PC-9 (cell line): ENCODE results near the gene PLK1. TPM values are rescaled to one million over a fixed set of nuclear protein-coding genes. Genes with fewer than 3 reads are reported as not detected.

Experiments
- BruUV-seq: library from RNA; stranded (reverse); fragments of 400-500 nt; replicated peaks from 2 replicates; lab custom pipeline; 2021; lab: Mats Ljungman, UMichigan
- CTCF ChIA-PET: fragments of 300-600 bp; sonication (Branson Sonifier 250); formaldehyde crosslinking; loops from one replicate; lab custom pipeline; 2022; ENCODE audit warnings: antibody characterized with exemption; lab: Charles Lee
- POLR2A ChIA-PET: fragments of 300-600 bp; sonication (Branson Sonifier 250); formaldehyde crosslinking; loops from one replicate; lab custom pipeline; 2022; ENCODE audit warnings: antibody characterized with exemption; ENCODE audit not compliant: unreplicated experiment; lab: Charles Lee
- DNase-seq, 2 experiments: peaks; one replicate each; pipeline versions ENCODE4 v3.0.0 to v3.0.0-alpha.2; 2015 to 2022; ENCODE audit warnings: mixed read lengths in 1 of 2
- H2AFZ ChIP-seq: fragments of 200-600 bp; sonication (generic); 2 replicates; pipeline ENCODE4 v1.8.1; 2017; ENCODE audit warnings: antibody characterized with exemption
- H3F3A ChIP-seq: fragments of 200-600 bp; sonication (generic); 2 replicates; pipeline ENCODE4 v1.8.1; 2017; ENCODE audit warnings: antibody characterized with exemption, mild to moderate bottlenecking, low read depth; ENCODE audit not compliant: insufficient read depth
- H3K27ac ChIP-seq: fragments of 200-600 bp; sonication (generic); 2 replicates; pipeline ENCODE4 v1.6.1; 2016; ENCODE audit warnings: mixed run types
- H3K27me3 ChIP-seq: fragments of 200-600 bp; sonication (generic); 2 replicates; pipeline ENCODE4 v1.6.1; 2016; ENCODE audit warnings: low read depth, mixed run types; ENCODE audit not compliant: insufficient read depth
- H3K36me3 ChIP-seq: fragments of 200-600 bp; sonication (generic); 2 replicates; pipeline ENCODE4 v1.6.1; 2016; ENCODE audit warnings: low read depth, mixed run types
- H3K4me1 ChIP-seq: fragments of 200-600 bp; sonication (generic); replicated peaks from 2 replicates; pipeline ENCODE4 v1.6.1; 2016; ENCODE audit warnings: mixed run types; ENCODE audit not compliant: insufficient read depth
- H3K4me2 ChIP-seq: fragments of 200-600 bp; sonication (generic); 2 replicates; pipeline ENCODE4 v1.6.1; 2017; ENCODE audit warnings: mixed run types
- H3K4me3 ChIP-seq: fragments of 200-600 bp; sonication (generic); 2 replicates; pipeline ENCODE4 v1.6.1; 2016; ENCODE audit warnings: mixed run types
- H3K79me2 ChIP-seq: fragments of 200-600 bp; sonication (generic); 2 replicates; pipeline ENCODE4 v1.6.1; 2017; ENCODE audit warnings: low read depth, mixed run types
- H3K9me2 ChIP-seq: fragments of 200-600 bp; sonication (generic); 2 replicates; pipeline ENCODE4 v1.8.1; 2017; ENCODE audit warnings: mild to moderate bottlenecking; ENCODE audit not compliant: insufficient read depth
- H3K9me3 ChIP-seq: fragments of 200-600 bp; sonication (generic); 2 replicates; pipeline ENCODE4 v1.8.1; 2016; ENCODE audit warnings: low read depth; ENCODE audit not compliant: insufficient read depth
- H4K20me1 ChIP-seq: fragments of 200-600 bp; sonication (generic); 2 replicates; pipeline ENCODE4 v1.8.1; 2017; ENCODE audit not compliant: insufficient read depth
- EZH2 ChIP-seq: fragments of 200-600 bp; sonication (generic); IDR thresholded peaks from 2 replicates; pipeline ENCODE4 v1.8.0; 2017; ENCODE audit warnings: antibody characterized with exemption, low read depth
- intact Hi-C: fragments of 100-400 bp; cut with micrococcal nuclease; formaldehyde crosslinking; loops from one replicate; pipeline ENCODE4 v1.10.0; 2022; ENCODE audit not compliant: unreplicated experiment
- total RNA-seq: library from RNA; stranded (reverse); gene quantifications from 2 replicates; pipeline ENCODE4 v1.2.3, GENCODE V29; 2021
- TF ChIP-seq, protein P1 (sequence below): fragments of 200-600 bp; sonication (generic); conservative IDR thresholded peaks from 2 replicates; pipeline ENCODE4 v1.6.1; 2017; ENCODE audit warnings: mixed run types, antibody characterized with exemption, mild to moderate bottlenecking, moderate library complexity

Gene PLK1
- total RNA-seq, 1 experiment from 2014 or later, result 169 TPM

DNA sequence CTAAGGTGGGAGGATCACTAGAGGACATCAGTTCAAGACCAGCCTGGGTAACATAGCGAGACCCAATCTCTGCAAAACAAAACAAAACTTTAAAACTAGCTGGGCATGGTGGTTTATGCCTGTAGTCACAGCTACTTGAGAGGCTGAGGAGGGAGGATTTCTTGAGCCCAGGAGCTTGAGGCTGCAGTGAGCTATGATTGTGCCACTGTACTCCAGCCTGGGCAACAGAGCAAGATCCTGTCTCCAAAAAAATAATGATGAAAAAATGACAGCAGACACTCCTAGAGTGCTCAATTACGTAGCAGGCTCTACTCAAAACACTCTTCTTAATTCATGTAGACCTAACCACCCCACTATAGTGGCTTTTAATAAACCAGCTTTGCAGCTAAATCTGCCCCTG, 21.4 kb downstream of the PLK1 start:
- no peaks in the 10 kb centered on the region for H4K20me1 ChIP-seq
- H3K79me2 ChIP-seq, result no peaks in the 10 kb centered on the region
- no peaks in the 10 kb centered on the region for H3K27me3 ChIP-seq
- no peak overlapping the region for H3K4me3 ChIP-seq
- ChIA-PET POLR2A (no interaction called here), CTCF (interaction anchor here (0.6 kb wide), 1 partner anchor 342 kb away, joined by 3 read pairs; no protein-coding TSS in a partner anchor)
- no peaks in the 10 kb centered on the region for H3F3A ChIP-seq
- no peak overlapping the region for H3K27ac ChIP-seq
- H3K9me3 ChIP-seq, result peaks cover 3% of the 10 kb centered on the region
- BruUV-seq, result no TSS peak
- H2AFZ ChIP-seq, result no peak overlapping the region
- H3K4me2 ChIP-seq, result no peak overlapping the region
- H3K4me1 ChIP-seq, result peaks cover 13% of the 10 kb centered on the region
- no peaks in the 10 kb centered on the region for H3K36me3 ChIP-seq
- TF ChIP-seq, protein P1, sequence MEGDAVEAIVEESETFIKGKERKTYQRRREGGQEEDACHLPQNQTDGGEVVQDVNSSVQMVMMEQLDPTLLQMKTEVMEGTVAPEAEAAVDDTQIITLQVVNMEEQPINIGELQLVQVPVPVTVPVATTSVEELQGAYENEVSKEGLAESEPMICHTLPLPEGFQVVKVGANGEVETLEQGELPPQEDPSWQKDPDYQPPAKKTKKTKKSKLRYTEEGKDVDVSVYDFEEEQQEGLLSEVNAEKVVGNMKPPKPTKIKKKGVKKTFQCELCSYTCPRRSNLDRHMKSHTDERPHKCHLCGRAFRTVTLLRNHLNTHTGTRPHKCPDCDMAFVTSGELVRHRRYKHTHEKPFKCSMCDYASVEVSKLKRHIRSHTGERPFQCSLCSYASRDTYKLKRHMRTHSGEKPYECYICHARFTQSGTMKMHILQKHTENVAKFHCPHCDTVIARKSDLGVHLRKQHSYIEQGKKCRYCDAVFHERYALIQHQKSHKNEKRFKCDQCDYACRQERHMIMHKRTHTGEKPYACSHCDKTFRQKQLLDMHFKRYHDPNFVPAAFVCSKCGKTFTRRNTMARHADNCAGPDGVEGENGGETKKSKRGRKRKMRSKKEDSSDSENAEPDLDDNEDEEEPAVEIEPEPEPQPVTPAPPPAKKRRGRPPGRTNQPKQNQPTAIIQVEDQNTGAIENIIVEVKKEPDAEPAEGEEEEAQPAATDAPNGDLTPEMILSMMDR, result no peak
- TF ChIP-seq EZH2, result no peak
- no peak for DNase-seq
- intact Hi-C loops, result no loop called here
- H3K9me2 ChIP-seq, result no peaks in the 10 kb centered on the region

DNA sequence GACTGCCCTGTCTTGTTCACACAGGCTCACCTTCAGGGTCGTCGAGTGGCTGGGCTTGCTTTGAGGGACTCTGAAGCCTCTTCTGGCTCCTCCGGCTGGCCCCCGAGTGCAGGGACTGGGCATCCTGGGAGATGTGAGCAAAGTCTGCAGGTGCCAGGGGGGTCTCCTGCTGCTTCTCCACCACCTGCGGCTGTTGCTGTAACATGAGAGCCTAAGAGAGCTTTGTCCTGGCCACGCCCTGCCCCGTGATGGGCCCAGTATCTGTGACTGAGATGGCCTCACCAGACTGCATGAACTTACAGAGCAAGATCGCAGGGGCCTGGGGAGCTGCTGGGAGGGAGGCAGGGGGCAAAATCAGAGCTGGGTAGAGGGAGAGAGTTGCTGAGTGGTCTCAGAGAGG, 21.8 kb downstream of the PLK1 start:
- BruUV-seq, result no TSS peak
- H3F3A ChIP-seq, result no peaks in the 10 kb centered on the region
- peaks cover 3% of the 10 kb centered on the region for H3K9me3 ChIP-seq
- ChIA-PET POLR2A (no interaction called here), CTCF (interaction anchor here (0.6 kb wide), 2 partner anchors 50 to 342 kb away, joined by 3 to 5 read pairs; no protein-coding TSS in a partner anchor)
- intact Hi-C loops, result no loop called here
- no peak overlapping the region for H2AFZ ChIP-seq
- H3K79me2 ChIP-seq, result no peaks in the 10 kb centered on the region
- no peak for DNase-seq
- no peaks in the 10 kb centered on the region for H3K36me3 ChIP-seq
- no peaks in the 10 kb centered on the region for H4K20me1 ChIP-seq
- no peaks in the 10 kb centered on the region for H3K27me3 ChIP-seq
- H3K27ac ChIP-seq, result no peak overlapping the region
- TF ChIP-seq EZH2, result no peak
- TF ChIP-seq, protein P1, result no peak
- H3K4me1 ChIP-seq, result peaks cover 13% of the 10 kb centered on the region
- no peaks in the 10 kb centered on the region for H3K9me2 ChIP-seq
- H3K4me2 ChIP-seq, result no peak overlapping the region
- H3K4me3 ChIP-seq, result no peak overlapping the region

DNA sequence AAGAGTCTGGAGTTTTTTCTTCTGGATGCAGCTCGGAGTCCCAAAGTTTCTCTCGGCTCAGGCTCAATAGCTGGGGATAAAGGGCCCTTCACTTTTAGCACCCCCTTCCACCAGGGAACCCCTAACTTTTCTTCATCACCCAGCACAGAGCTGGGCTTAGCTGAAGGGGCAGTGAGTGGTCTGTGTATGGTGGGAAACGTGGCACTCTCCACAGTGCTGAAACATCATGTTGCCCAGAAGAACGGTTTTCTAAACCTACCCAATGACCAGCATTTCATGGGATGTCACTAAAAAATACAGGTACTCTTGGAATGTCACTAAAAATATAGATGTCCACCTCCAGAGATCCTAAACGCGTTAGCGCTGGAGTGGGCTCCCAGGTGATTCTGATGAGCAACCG, 22.4 kb downstream of the PLK1 start:
- POLR2A ChIA-PET, result interaction anchor here (0.6 kb wide), 1 partner anchor 213 kb away, joined by 3 read pairs; no protein-coding TSS in a partner anchor
- intact Hi-C loops, result no loop called here
- no peaks in the 10 kb centered on the region for H3K36me3 ChIP-seq
- H3K27ac ChIP-seq, result no peak overlapping the region
- H3K9me2 ChIP-seq, result no peaks in the 10 kb centered on the region
- H3K9me3 ChIP-seq, result peaks cover 3% of the 10 kb centered on the region
- H3K27me3 ChIP-seq, result no peaks in the 10 kb centered on the region
- no peak overlapping the region for H2AFZ ChIP-seq
- no TSS peak for BruUV-seq
- H4K20me1 ChIP-seq, result no peaks in the 10 kb centered on the region
- no peak overlapping the region for H3K4me3 ChIP-seq
- H3K4me2 ChIP-seq, result no peak overlapping the region
- DNase-seq, result no peak
- CTCF ChIA-PET, result interaction anchor here (0.6 kb wide), 1 partner anchor 49 kb away, joined by 5 read pairs; no protein-coding TSS in a partner anchor
- no peaks in the 10 kb centered on the region for H3F3A ChIP-seq
- no peak for TF ChIP-seq EZH2
- TF ChIP-seq, protein P1, result no peak
- H3K79me2 ChIP-seq, result no peaks in the 10 kb centered on the region
- peaks cover 13% of the 10 kb centered on the region for H3K4me1 ChIP-seq
